Gastrocnemius medialis (tissue), 4 donors: ENCODE measurements around the gene ZNF423.

Source experiments
- POLR2A ChIP-seq, 2 donors: fragments of 450-650 bp; IDR thresholded peaks; one replicate each; pipeline ENCODE4 v1.6.1; 2017; ENCODE audit warnings: antibody characterized with exemption in 2 of 2, mild to moderate bottlenecking in 2 of 2, moderate library complexity in 2 of 2
- TF ChIP-seq, protein P1 (sequence below), 5 experiments: fragments of 450-650 bp in 3 of 5; fragments of 200-600 bp in 2 of 5; sonication (generic) in 2 of 5; IDR thresholded peaks in 4 of 5; conservative IDR thresholded peaks in 1 of 5; 1 replicate in 4 of 5; 2 replicates in 1 of 5; pipeline ENCODE4 v1.5.1; 2016 to 2019; ENCODE audit warnings: antibody characterized with exemption in 5 of 5, mild to moderate bottlenecking in 3 of 5, moderate library complexity in 3 of 5

DNA sequence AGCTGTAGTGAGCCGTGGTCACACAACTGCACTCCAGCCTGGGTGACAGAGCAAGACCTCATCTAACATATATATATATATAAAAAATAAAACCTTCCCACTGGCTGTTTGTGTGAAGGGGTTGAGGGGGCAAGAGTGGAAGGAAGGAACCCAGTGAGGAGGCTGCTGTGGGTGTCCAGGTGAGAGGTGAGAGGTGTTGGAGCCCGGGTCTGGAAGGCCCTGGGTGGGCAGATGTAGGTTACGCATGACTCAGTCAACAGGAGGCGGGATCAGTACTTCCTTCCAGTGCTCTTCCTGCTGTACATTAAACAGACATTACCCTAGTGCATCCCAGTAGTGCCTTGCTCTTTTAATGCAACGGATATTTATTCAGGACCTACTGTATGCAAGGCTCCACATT lies 47.0 kb upstream of the ZNF423 start:
- TF ChIP-seq, protein P1, sequence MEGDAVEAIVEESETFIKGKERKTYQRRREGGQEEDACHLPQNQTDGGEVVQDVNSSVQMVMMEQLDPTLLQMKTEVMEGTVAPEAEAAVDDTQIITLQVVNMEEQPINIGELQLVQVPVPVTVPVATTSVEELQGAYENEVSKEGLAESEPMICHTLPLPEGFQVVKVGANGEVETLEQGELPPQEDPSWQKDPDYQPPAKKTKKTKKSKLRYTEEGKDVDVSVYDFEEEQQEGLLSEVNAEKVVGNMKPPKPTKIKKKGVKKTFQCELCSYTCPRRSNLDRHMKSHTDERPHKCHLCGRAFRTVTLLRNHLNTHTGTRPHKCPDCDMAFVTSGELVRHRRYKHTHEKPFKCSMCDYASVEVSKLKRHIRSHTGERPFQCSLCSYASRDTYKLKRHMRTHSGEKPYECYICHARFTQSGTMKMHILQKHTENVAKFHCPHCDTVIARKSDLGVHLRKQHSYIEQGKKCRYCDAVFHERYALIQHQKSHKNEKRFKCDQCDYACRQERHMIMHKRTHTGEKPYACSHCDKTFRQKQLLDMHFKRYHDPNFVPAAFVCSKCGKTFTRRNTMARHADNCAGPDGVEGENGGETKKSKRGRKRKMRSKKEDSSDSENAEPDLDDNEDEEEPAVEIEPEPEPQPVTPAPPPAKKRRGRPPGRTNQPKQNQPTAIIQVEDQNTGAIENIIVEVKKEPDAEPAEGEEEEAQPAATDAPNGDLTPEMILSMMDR (IDR thresholded peaks at IDR 0.05 in 4 of 5, conservative IDR thresholded peaks at IDR 0.05 in 1 of 5): no peak
- no peak for TF ChIP-seq POLR2A (IDR thresholded peaks at IDR 0.05)
